Chondrocyte (in vitro differentiated cells): ENCODE data around the gene CYP3A5. TPM values are rescaled to one million over a fixed set of nuclear protein-coding genes. Genes with fewer than 3 reads are reported as not detected.
"Not testable (repeated sequence)": the region's sequence is repeated elsewhere in the genome, so short reads cannot be mapped to it uniquely, and the experiment has no call there.

Experiments
- DNase-seq: peaks from one replicate; pipeline ENCODE4 v3.0.0; 2021; ENCODE audit warnings: mixed read lengths, low spot score
- H3K27ac Mint-ChIP-seq: one replicate; pipeline ENCODE4 v1.8.0; 2021; ENCODE audit warnings: mild to moderate bottlenecking, moderate library complexity, mixed read lengths; ENCODE audit not compliant: unreplicated experiment
- H3K27me3 Mint-ChIP-seq: 2 replicates; pipeline ENCODE4 v1.8.0; 2021; ENCODE audit warnings: low read depth, mixed read lengths
- H3K36me3 Mint-ChIP-seq: 2 replicates; pipeline ENCODE4 v1.8.0; 2021; ENCODE audit warnings: low read depth, mixed read lengths
- H3K4me1 Mint-ChIP-seq: 2 replicates; pipeline ENCODE4 v1.8.0; 2021; ENCODE audit warnings: low read depth, mild to moderate bottlenecking, mixed read lengths
- H3K4me3 Mint-ChIP-seq: one replicate; pipeline ENCODE4 v1.8.0; 2021; ENCODE audit warnings: mild to moderate bottlenecking, moderate library complexity, mixed read lengths; ENCODE audit not compliant: unreplicated experiment
- H3K9me3 Mint-ChIP-seq: 2 replicates; pipeline ENCODE4 v1.8.0; 2021; ENCODE audit warnings: low read depth, mixed read lengths
- total RNA-seq: library from RNA; stranded (reverse); gene quantifications from 3 replicates; pipeline ENCODE4 v1.2.1, GENCODE V29; 2021
- TF ChIP-seq, protein P1 (sequence below): fragments of 200-600 bp; sonication (generic); IDR thresholded peaks from 2 replicates; pipeline ENCODE4 v1.5.0; 2021; ENCODE audit warnings: antibody characterized with exemption, mild to moderate bottlenecking, moderate library complexity

The CYP3A5 gene
- total RNA-seq, 1 donor from 2014 or later, result not detected

- no peak overlapping the region for H3K4me3 Mint-ChIP-seq
- TF ChIP-seq, protein P1, sequence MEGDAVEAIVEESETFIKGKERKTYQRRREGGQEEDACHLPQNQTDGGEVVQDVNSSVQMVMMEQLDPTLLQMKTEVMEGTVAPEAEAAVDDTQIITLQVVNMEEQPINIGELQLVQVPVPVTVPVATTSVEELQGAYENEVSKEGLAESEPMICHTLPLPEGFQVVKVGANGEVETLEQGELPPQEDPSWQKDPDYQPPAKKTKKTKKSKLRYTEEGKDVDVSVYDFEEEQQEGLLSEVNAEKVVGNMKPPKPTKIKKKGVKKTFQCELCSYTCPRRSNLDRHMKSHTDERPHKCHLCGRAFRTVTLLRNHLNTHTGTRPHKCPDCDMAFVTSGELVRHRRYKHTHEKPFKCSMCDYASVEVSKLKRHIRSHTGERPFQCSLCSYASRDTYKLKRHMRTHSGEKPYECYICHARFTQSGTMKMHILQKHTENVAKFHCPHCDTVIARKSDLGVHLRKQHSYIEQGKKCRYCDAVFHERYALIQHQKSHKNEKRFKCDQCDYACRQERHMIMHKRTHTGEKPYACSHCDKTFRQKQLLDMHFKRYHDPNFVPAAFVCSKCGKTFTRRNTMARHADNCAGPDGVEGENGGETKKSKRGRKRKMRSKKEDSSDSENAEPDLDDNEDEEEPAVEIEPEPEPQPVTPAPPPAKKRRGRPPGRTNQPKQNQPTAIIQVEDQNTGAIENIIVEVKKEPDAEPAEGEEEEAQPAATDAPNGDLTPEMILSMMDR, result no peak
- no peaks in the 10 kb centered on the region for H3K9me3 Mint-ChIP-seq
- H3K4me1 Mint-ChIP-seq, result no peaks in the 10 kb centered on the region
- H3K27me3 Mint-ChIP-seq, result no peaks in the 10 kb centered on the region
- H3K36me3 Mint-ChIP-seq, result peaks cover 8% of the 10 kb centered on the region
- DNase-seq, result no peak
- H3K27ac Mint-ChIP-seq, result no peak overlapping the region
These were observed 40.5 kb downstream of the CYP3A5 start for GRCh38 chr7:99639267-99639666.

- H3K27ac Mint-ChIP-seq, result no peak overlapping the region
- TF ChIP-seq, protein P1, result no peak
These were observed 41.1 kb downstream of the CYP3A5 start for GRCh38 chr7:99638731-99639130.

DNA sequence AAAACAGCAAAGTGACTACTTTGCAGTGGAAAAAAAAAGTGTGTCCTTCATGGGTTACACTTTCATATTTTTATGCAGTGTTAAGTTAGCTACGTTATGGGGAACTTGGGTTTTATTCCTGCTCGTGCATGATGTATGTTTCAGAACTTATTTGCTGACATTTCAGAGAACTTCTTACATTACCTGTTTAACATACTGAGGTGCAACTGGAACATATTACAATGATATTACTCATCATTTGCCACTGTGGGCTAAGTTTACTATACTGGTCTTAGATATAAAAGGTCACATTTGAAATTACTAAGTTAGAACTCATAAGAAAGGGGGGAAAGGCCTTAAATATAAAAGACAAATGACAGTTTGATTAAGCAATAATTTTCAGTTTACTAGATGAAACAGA, 42.4 kb downstream of the CYP3A5 start:
- not testable (repeated sequence) for H3K4me3 Mint-ChIP-seq, H3K36me3 Mint-ChIP-seq, H3K9me3 Mint-ChIP-seq, DNase-seq, H3K27ac Mint-ChIP-seq, H3K27me3 Mint-ChIP-seq, H3K4me1 Mint-ChIP-seq

More at GRCh38 chr7:99638731-99639130, 41.1 kb downstream of the CYP3A5 start:
- no peaks in the 10 kb centered on the region for H3K9me3 Mint-ChIP-seq
- peaks cover 6% of the 10 kb centered on the region for H3K36me3 Mint-ChIP-seq
- no peaks in the 10 kb centered on the region for H3K27me3 Mint-ChIP-seq
- no peaks in the 10 kb centered on the region for H3K4me1 Mint-ChIP-seq
- DNase-seq, result no peak
- no peak overlapping the region for H3K4me3 Mint-ChIP-seq

GRCh38 chr7:99631295-99632109, 48.3 kb downstream of the CYP3A5 start:
- H3K27me3 Mint-ChIP-seq, result no peaks in the 10 kb centered on the region
- no peak overlapping the region for H3K27ac Mint-ChIP-seq
- H3K9me3 Mint-ChIP-seq, result no peaks in the 10 kb centered on the region
- H3K4me1 Mint-ChIP-seq, result no peaks in the 10 kb centered on the region
- TF ChIP-seq, protein P1, result peak; percentile 37
- H3K4me3 Mint-ChIP-seq, result no peak overlapping the region
- DNase-seq, result no peak
- peaks cover 26% of the 10 kb centered on the region for H3K36me3 Mint-ChIP-seq

DNA sequence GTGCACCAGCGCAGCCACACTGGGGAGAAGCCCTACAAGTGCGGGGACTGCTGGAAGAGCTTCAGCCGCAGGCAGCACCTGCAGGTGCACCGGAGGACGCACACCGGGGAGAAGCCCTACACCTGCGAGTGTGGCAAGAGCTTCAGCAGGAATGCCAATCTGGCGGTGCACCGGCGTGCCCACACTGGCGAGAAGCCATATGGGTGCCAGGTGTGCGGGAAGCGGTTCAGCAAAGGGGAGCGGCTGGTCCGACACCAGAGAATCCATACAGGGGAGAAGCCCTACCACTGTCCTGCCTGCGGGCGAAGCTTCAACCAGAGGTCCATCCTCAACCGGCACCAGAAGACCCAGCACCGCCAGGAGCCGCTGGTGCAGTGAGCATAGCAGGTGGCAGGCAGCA, 50.2 kb downstream of the CYP3A5 start:
- Mint-ChIP-seq H3K4me1 (no peaks in the 10 kb centered on the region), H3K9me3 (no peaks in the 10 kb centered on the region), H3K36me3 (peaks cover 36% of the 10 kb centered on the region)

More for the DNA sequence above, 50.2 kb downstream of the CYP3A5 start:
- Mint-ChIP-seq H3K27ac (no peak overlapping the region), H3K27me3 (no peaks in the 10 kb centered on the region), H3K4me3 (no peak overlapping the region)
- DNase-seq, result no peak
- TF ChIP-seq, protein P1, result no peak
